H7 (cell line): ENCODE results near the gene NFKBIZ. TPM values are rescaled to one million over a fixed set of nuclear protein-coding genes. Genes with fewer than 3 reads are reported as not detected.
"Not testable (repeated sequence)": the region's sequence is repeated elsewhere in the genome, so short reads cannot be mapped to it uniquely, and the experiment has no call there.

Source experiments
- DNase-seq: peaks from one replicate; pipeline ENCODE4 v3.0.0; 2012
- H3K27me3 ChIP-seq: 2 replicates; pipeline ENCODE4 v1.6.0; 2011; ENCODE audit warnings: mild to moderate bottlenecking, low read length; ENCODE audit not compliant: control insufficient read depth, insufficient read depth
- H3K36me3 ChIP-seq: replicated peaks from 2 replicates; pipeline ENCODE4 v1.5.1; 2011; ENCODE audit warnings: low read length; ENCODE audit not compliant: control insufficient read depth, insufficient read depth
- H3K4me3 ChIP-seq: 2 replicates; pipeline ENCODE4 v1.5.1; 2011; ENCODE audit warnings: low read depth, mild to moderate bottlenecking, control low read depth, low read length, moderate library complexity; ENCODE audit not compliant: insufficient read depth
- total RNA-seq: library from RNA; depleted of rRNA; stranded (reverse); fragments of >200 nt; shearing (Covaris generic); gene quantifications from 2 replicates; pipeline ENCODE4 v1.2.3, GENCODE V29; 2014

Gene NFKBIZ
- total RNA-seq, 1 experiment from 2014 or later = 3.5 TPM

DNA sequence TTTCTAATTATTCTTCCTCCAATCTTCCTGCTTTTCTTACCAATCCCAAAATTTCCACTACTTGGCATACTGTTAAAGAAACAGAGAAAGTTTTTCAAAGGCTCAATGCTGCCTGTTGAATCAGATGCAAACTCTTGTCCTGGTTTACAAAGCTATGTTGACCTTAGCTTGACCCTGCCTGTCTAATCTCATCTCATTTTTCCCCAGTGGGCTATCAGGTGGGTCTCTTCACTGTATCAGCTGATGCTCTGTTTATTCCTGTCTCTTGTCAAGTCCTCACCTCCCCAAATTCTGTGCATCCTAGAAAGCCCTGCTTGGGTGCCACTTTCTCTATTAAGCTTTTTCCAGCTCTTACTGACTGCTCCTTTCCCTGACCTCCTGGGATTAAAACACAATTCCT is 18.2 kb downstream of the NFKBIZ start:
- H3K4me3 ChIP-seq = no peak overlapping the region
- no peak for DNase-seq
- H3K27me3 ChIP-seq = no peaks in the 10 kb centered on the region
- no peaks in the 10 kb centered on the region for H3K36me3 ChIP-seq

GRCh38 chr3:101867996-101868395 is 18.7 kb downstream of the NFKBIZ start:
- no peak for DNase-seq
- H3K36me3 ChIP-seq = no peaks in the 10 kb centered on the region
- no peak overlapping the region for H3K4me3 ChIP-seq
- H3K27me3 ChIP-seq = no peaks in the 10 kb centered on the region

GRCh38 chr3:101868534-101869464 is 19.5 kb downstream of the NFKBIZ start:
- H3K27me3 ChIP-seq = no peaks in the 10 kb centered on the region
- no peak overlapping the region for H3K4me3 ChIP-seq
- H3K36me3 ChIP-seq = no peaks in the 10 kb centered on the region
- DNase-seq = no peak

- no peak for DNase-seq
Measured at GRCh38 chr3:101870138-101870537, 20.8 kb downstream of the NFKBIZ start.

DNA sequence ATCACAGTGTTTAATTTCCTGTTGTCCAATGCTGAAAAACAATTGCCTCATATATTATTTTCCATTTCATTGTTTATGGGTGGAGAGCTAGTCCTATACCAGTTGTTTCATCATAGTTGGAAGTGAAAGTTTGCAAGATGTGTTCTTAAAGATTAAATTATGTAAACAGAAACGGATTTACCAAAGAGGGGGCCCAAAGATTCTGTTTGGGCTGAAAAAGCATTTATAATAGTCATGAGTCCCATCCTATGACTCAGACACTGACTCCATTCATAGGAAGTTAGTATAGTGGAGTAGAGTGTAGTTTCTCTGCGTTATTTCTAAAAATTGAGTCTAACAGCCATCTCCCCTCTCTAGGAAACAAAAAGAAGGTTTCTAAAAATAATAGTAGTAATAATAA is 24.3 kb downstream of the NFKBIZ start:
- DNase-seq = no peak
- H3K27me3 ChIP-seq = no peaks in the 10 kb centered on the region
- no peak overlapping the region for H3K4me3 ChIP-seq
- H3K36me3 ChIP-seq = no peaks in the 10 kb centered on the region

More at GRCh38 chr3:101870138-101870537, 20.8 kb downstream of the NFKBIZ start:
- Histone ChIP-seq H3K4me3 (no peak overlapping the region), H3K27me3 (no peaks in the 10 kb centered on the region), H3K36me3 (no peaks in the 10 kb centered on the region)

- Histone ChIP-seq H3K4me3 (no peak overlapping the region), H3K36me3 (no peaks in the 10 kb centered on the region), H3K27me3 (no peaks in the 10 kb centered on the region)
- no peak for DNase-seq
Measured at GRCh38 chr3:101876142-101876541, 26.8 kb downstream of the NFKBIZ start.

DNA sequence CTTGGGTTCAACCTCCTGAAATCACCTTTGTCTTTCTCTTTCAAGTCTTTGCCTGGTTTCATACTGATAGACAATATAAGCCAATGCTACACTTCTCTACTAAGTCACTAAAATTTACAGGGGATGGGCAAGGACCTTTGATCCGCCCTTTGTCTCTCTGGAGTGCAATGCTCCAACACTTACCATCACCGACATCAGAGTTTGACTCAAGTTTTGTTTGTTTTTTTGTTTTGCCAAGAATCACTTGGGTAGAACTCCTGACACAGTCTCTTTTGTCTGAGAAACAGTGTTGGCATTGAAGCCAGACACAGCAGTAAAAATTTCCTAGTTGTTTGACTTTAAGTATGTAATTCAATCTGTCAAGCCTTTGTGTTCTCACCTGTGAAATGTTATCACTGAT is 29.3 kb downstream of the NFKBIZ start:
- Histone ChIP-seq H3K4me3 (no peak overlapping the region), H3K36me3 (no peaks in the 10 kb centered on the region), H3K27me3 (no peaks in the 10 kb centered on the region)
- no peak for DNase-seq

GRCh38 chr3:101879102-101879501 is 29.8 kb downstream of the NFKBIZ start:
- DNase-seq = no peak
- no peak overlapping the region for H3K4me3 ChIP-seq
- no peaks in the 10 kb centered on the region for H3K27me3 ChIP-seq
- no peaks in the 10 kb centered on the region for H3K36me3 ChIP-seq

- no peak for DNase-seq
- Histone ChIP-seq H3K4me3 (no peak overlapping the region), H3K36me3 (no peaks in the 10 kb centered on the region), H3K27me3 (no peaks in the 10 kb centered on the region)
Measured at GRCh38 chr3:101879623-101880284, 30.4 kb downstream of the NFKBIZ start.

DNA sequence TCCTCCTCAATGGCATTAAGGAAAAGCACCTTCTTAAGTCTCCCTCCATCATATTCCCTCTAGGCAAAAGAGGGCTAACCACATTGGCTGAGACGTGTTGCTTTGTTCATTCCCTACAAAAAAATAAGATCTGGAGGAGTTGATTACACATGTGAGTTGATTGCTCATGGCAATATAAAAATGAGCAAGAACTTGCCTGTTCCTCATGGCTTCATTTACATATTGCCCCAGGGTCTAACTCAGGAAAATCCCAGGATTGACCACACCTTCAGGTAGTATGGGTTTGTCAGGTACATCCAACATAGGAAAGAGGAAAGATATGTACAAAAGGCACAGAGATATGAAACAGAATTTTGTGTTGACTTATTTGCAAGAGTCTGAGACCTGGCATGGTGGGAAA is 35.5 kb downstream of the NFKBIZ start:
- Histone ChIP-seq H3K27me3 (no peaks in the 10 kb centered on the region), H3K4me3 (no peak overlapping the region), H3K36me3 (no peaks in the 10 kb centered on the region)
- no peak for DNase-seq

DNA sequence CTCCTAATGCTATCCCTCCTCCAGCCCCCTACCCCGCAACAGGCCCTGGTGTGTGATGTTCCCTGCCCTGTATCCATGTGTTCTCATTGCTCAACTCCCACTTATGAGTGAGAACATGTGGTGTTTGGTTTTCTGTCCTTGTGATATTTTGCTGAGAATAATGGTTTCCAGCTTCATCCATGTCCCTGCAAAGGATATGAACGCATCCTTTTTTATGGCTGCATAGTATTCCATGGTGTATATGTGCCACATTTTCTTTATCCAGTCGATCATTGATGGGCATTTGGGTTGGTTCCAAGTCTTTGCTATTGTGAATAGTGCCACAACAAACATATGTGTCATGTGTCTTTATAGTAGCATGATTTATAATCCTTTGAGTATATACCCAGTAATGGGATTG is 36.3 kb downstream of the NFKBIZ start:
- DNase-seq, H3K4me3 ChIP-seq, H3K27me3 ChIP-seq, H3K36me3 ChIP-seq: not testable (repeated sequence)

DNA sequence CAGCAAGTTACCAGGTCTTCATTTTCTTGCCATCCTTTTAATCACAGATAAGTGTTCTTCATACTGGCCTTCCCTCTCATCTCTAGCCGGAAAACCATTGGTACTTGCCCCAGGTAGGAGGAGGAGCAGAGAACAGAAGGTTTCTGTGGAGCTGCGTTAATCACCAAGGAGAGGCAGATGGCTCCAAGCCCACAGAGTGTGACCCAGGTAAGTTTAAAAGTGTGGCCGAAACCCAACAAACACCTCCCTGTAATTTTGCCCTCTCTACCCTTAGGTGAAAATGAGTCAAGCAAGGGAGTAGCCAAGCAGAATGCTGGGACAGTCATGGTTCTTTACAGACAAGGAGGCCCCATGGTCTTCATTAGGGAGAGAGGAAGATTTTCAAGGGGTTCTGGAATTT is 37.3 kb downstream of the NFKBIZ start:
- Histone ChIP-seq H3K27me3 (no peaks in the 10 kb centered on the region), H3K36me3 (no peaks in the 10 kb centered on the region), H3K4me3 (no peak overlapping the region)
- DNase-seq = no peak

GRCh38 chr3:101888653-101889052 is 39.3 kb downstream of the NFKBIZ start:
- Histone ChIP-seq H3K4me3 (no peak overlapping the region), H3K27me3 (no peaks in the 10 kb centered on the region), H3K36me3 (no peaks in the 10 kb centered on the region)
- no peak for DNase-seq

GRCh38 chr3:101890716-101891115 is 41.4 kb downstream of the NFKBIZ start:
- H3K27me3 ChIP-seq = no peaks in the 10 kb centered on the region
- no peak for DNase-seq
- H3K4me3 ChIP-seq = no peak overlapping the region
- H3K36me3 ChIP-seq = no peaks in the 10 kb centered on the region

GRCh38 chr3:101892648-101893047 is 43.3 kb downstream of the NFKBIZ start:
- Histone ChIP-seq H3K36me3 (no peaks in the 10 kb centered on the region), H3K4me3 (no peak overlapping the region), H3K27me3 (no peaks in the 10 kb centered on the region)
- DNase-seq = no peak
